ENCODE measurements around the gene CSMD2. TPM values are rescaled to one million over a fixed set of nuclear protein-coding genes. Genes with fewer than 3 reads are reported as not detected.

The CSMD2 gene
- total RNA-seq, 3 donors from 2014 or later, result 0.12 to 0.41 (median 0.28) TPM

DNA sequence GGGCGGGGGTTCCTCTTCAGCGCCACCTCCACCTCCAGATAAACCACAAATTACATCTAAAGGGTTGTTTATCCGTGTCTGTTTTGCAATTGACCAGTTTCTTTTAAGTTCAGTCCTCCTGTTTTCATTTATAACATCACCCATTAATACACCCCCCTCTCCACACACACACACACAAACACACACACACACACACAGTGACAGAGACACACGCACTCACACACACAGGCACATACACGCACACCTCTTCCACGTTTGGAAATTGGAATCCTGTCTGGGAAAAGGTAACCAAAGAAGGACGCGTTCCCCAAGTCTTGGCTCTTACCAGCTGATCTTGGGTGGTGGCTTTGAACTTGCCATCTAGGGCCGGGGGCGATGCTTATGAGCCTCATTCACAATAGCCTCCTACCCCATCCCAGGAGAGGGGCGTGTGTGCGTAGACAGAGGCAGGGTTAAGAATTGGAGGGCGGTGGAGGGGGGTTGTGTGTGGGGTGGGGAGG lies 442 bp upstream of the CSMD2 start:
- Histone ChIP-seq H3K36me3 (ENCODE audit: low read depth) (no peaks in the 10 kb centered on the region), H3K4me3 (no peak overlapping the region), H3K4me1 (ENCODE audit: low read depth) (peaks cover 8% of the 10 kb centered on the region), H3K9me3 (no peaks in the 10 kb centered on the region)
- ATAC-seq (no peak), DNase-seq (no peak)
- intact Hi-C loops (cut with DNase I, micrococcal nuclease), result no loop called here
- TF ChIP-seq, protein P1, sequence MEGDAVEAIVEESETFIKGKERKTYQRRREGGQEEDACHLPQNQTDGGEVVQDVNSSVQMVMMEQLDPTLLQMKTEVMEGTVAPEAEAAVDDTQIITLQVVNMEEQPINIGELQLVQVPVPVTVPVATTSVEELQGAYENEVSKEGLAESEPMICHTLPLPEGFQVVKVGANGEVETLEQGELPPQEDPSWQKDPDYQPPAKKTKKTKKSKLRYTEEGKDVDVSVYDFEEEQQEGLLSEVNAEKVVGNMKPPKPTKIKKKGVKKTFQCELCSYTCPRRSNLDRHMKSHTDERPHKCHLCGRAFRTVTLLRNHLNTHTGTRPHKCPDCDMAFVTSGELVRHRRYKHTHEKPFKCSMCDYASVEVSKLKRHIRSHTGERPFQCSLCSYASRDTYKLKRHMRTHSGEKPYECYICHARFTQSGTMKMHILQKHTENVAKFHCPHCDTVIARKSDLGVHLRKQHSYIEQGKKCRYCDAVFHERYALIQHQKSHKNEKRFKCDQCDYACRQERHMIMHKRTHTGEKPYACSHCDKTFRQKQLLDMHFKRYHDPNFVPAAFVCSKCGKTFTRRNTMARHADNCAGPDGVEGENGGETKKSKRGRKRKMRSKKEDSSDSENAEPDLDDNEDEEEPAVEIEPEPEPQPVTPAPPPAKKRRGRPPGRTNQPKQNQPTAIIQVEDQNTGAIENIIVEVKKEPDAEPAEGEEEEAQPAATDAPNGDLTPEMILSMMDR (IDR thresholded peaks at IDR 0.05), result no peak

- no peak for ATAC-seq
- no peak overlapping the region for H3K4me3 ChIP-seq
- H3K36me3 ChIP-seq (ENCODE audit: low read depth), result no peaks in the 10 kb centered on the region
- H3K9me3 ChIP-seq, result no peaks in the 10 kb centered on the region
- no peak for DNase-seq
- peaks cover 8% of the 10 kb centered on the region for H3K4me1 ChIP-seq (ENCODE audit: low read depth)
- intact Hi-C loops (cut with DNase I, micrococcal nuclease), result no loop called here
- TF ChIP-seq, protein P1 (IDR thresholded peaks at IDR 0.05), result no peak
Observed at GRCh38 chr1:34163792-34164731, 968 bp downstream of the CSMD2 start.

GRCh38 chr1:34162852-34163766 lies 1.9 kb downstream of the CSMD2 start:
- H3K4me1 ChIP-seq (ENCODE audit: low read depth), result peaks cover 8% of the 10 kb centered on the region
- TF ChIP-seq, protein P1 (IDR thresholded peaks at IDR 0.05), result no peak
- intact Hi-C loops (cut with DNase I, micrococcal nuclease), result no loop called here
- H3K36me3 ChIP-seq (ENCODE audit: low read depth), result no peaks in the 10 kb centered on the region
- DNase-seq (peak; percentile 37 to 64 (median 51)), ATAC-seq (peak; percentile 83)
- no peak overlapping the region for H3K4me3 ChIP-seq
- no peaks in the 10 kb centered on the region for H3K9me3 ChIP-seq

- TF ChIP-seq, protein P1 (IDR thresholded peaks at IDR 0.05), result no peak
- Histone ChIP-seq H3K4me1 (ENCODE audit: low read depth) (no peaks in the 10 kb centered on the region), H3K9me3 (no peaks in the 10 kb centered on the region), H3K36me3 (ENCODE audit: low read depth) (no peaks in the 10 kb centered on the region), H3K4me3 (no peak overlapping the region)
- DNase-seq (no peak), ATAC-seq (no peak)
- intact Hi-C loops (cut with DNase I, micrococcal nuclease), result no loop called here
Observed at GRCh38 chr1:34156739-34157138, 8.3 kb downstream of the CSMD2 start.

- DNase-seq (no peak), ATAC-seq (no peak)
- Histone ChIP-seq H3K4me3 (no peak overlapping the region), H3K4me1 (ENCODE audit: low read depth) (no peaks in the 10 kb centered on the region), H3K36me3 (ENCODE audit: low read depth) (no peaks in the 10 kb centered on the region), H3K9me3 (no peaks in the 10 kb centered on the region)
- TF ChIP-seq, protein P1 (IDR thresholded peaks at IDR 0.05), result no peak
- intact Hi-C loops (cut with DNase I, micrococcal nuclease), result no loop called here
Observed at GRCh38 chr1:34155860-34156259, 9.2 kb downstream of the CSMD2 start.

Measured in mucosa of descending colon (tissue), 3 donors.